Right ventricle myocardium inferior (tissue), 1 donor: Measurements from ENCODE around the gene LCN12. TPM values are rescaled to one million over a fixed set of nuclear protein-coding genes. Genes with fewer than 3 reads are reported as not detected.

Experiments
- ATAC-seq: fragments of 200-7000 bp; cut with Tn5 transposase; one replicate; pipeline ENCODE4 v1.9.1; 2020; ENCODE audit warnings: mild to moderate bottlenecking, moderate library complexity
- DNase-seq: peaks from one replicate; pipeline ENCODE4 v3.0.0; 2021; ENCODE audit errors: missing footprints
- intact Hi-C: fragments of 100-400 bp; cut with DNase I; formaldehyde crosslinking; loops from one replicate; pipeline ENCODE4 v1.11.0; 2022
- long read RNA-seq: library from polyadenylated mRNA; unstranded; transcript quantifications from one replicate; pipeline ENCODE4 v2.0.0, GENCODE V29; 2021
- total RNA-seq: library from RNA; stranded (reverse); fragmentation: NEBNext Ultra II Directional; extraction: Animal tissue kit (Norgen Biotek cat#: 25700); gene quantifications from one replicate; pipeline ENCODE4 v1.2.1, GENCODE V29; 2021
- donor health status: DM: no; HTN: yes; CAD: no; lungs with severe emphysema.

The LCN12 gene
- total RNA-seq, result 2.9 TPM
- long read RNA-seq, result 0 reads

DNA sequence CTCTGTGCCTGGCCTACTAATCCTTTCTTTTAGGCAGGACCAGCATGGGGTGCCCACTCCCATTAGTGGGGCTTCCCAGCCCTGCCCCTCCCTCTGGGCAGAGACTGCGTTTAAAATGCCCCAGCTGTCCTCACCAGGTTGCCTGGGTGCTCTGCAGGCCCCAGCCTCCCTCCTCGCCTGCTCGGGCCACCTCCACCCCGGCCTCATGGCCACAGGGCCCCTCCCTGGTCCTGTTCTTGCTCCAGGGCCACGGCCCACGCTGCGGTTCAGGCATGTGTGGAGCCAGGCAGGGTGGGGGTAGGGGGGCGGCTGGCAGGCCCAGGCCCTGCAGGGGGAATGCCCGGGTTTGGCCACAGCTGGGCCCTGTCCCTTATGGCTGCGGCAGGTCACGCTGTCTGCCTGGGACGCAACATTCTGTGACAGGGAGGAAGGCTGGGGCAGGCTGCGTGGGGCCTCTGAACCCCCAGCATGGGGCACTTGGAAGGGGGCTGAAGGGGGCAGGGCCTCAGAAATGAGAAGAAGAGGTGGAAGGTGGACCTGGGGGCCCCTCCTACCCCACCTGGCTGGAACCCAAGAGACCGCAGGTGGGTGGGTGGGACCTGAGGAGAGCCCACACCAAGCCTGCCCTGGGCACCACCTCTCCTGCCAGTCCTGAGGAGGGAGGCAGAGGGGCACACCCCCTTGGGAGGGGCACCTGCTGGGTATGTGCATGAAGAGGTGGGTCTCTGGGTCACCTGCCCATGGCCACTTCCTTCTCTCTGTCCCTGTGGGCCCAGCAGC is at the start of gene LCN12:
TSS of gene LCN12 (plus strand) at position 733 of the 780 bp plus-strand sequence. CDS start 55 bp downstream, outside the sequence.
- intact Hi-C loops, result loop anchor here (2.0 kb wide), 1 partner anchor 39 kb away; no protein-coding TSS in a partner anchor
- no peak for ATAC-seq
- peak; percentile 46 for DNase-seq

DNA sequence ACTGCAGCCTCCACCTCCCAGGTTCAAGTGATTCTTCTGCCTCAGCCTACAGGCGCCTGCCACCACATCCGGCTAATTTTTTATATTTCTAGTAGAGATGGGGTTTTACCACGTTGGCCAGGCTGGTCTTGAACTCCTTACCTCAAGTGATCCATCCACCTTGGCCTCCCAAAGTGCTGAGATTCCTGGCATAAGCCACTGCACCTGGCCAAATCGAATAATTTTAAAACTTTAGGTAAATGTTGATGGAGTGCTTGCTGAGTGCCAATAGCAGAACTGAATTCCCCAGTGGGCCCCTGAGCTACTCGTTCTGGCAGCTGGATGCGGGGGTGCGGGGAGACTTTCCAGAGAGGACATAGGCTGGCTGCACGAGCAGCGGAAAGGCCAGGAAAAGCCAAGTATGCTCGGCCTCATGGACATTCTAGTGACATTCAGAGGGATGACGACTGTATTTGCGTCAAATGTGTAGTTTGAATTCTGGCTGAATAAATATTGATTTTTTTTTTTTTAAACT is 49.0 kb upstream of the LCN12 start:
- intact Hi-C loops, result loop anchor here (5.0 kb wide), 2 partner anchors 39 to 56 kb away; partner anchors contain the start of genes FBXW5 and PHPT1
- ATAC-seq, result peak; percentile 32

DNA sequence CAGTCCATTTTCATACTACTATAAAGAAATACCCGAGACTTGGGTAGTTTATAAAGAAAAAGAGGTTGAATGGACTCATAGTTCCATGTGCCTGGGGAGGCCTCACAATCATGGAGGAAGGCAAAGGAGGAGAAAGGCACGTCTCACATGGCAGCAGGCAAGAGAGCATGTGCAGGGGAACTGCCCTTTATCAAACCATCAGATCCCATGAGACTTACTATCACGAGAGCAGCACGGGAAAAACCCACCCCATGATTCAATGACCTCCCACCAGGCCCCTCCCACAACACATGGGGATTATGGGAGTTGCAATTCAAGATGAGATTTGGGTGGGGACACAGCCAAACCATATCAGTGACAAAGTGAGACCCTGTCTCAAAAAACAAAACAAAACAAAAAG is 45.8 kb upstream of the LCN12 start:
- ATAC-seq, result no peak
- DNase-seq, result no peak
- intact Hi-C loops, result no loop called here

More for the DNA sequence above, 49.0 kb upstream of the LCN12 start:
- DNase-seq, result peak; percentile 76

DNA sequence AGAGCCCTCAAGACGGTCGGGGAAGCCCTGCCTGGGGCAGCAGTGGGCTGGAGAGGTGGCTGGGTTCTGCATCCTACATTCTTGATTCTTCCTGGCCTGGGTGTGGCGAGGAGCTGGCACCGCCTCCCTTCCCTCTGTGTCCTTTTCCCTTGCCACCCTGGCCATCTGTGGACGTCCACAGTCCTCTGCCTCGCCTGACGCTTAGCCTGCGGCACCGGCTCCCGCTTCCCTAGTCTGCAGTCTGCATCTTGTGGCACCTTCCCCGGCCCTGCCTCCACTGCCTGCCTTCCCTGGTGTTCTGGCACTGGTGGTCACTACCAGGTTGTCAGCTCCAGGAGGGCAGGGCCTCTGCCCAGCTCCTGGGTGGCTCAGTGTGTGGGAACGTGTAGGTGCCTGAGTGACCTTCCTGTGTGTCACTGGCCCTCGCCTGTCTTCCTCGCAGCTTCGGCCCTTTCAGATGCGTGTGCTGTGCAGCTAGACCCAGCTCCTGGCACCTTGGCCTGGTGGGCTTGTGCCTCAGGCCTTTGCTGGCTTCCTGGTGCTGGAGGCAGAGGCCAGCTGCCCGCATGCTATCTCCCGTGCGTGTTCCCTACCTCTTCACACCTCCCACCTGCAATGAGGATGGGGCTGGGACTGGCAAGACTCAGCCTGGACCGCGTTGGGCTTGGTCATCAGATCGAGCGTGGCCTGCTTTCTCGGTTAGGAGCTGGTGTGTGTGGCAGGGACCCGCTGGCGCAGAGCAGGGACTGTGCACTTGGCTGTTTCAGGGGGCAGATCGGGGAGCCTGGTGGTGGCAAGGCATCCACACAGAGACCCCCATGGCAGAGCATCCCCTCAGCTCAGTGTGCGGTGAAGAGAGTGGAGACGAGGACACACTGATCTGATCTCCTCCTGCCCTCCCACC is 44.8 kb upstream of the LCN12 start:
- no peak for DNase-seq
- intact Hi-C loops, result no loop called here
- ATAC-seq, result no peak

GRCh38 chr9:136910197-136910900 is 41.7 kb upstream of the LCN12 start:
- DNase-seq (no peak), ATAC-seq (no peak)
- intact Hi-C loops, result no loop called here

- no peak for ATAC-seq
- intact Hi-C loops, result no loop called here
- DNase-seq, result no peak
These were observed 41.2 kb upstream of the LCN12 start for GRCh38 chr9:136910901-136911245.

DNA sequence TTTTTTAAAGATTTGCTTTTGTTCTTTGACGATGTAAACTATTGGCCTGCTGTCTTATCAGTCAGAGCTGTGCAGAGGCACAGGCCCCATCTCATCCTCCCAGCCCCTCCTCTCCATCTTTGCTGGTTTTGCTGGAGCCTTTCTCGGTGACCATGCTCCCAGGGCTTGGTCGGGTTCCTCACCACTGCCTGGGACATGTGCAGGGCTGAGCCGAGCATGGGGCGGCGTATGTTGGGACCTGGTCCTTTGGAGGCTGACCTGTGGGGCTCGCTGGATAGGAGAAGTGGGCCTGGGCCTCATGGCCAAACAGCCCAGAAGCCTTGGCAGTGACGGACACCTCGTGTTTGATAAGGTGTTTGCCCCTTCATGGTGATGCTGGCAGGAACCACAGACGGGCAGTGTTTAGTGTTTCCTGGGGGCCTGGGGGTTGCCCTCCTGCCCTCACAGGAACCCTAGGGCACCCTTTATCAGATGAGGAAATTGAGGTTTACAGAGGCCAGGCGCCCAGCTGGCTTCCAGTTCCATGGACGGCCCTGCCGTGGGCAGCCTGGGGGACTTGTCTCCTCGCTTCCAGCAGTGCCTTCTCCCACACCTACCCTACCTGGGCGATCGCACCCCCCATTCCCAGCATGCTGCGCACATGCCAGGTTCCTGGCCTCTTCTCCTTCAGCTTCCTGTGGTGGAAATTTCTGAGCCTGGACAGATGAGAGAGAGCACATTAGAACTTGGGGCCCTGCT is 38.2 kb upstream of the LCN12 start:
- ATAC-seq, result no peak
- DNase-seq, result no peak
- intact Hi-C loops, result no loop called here

DNA sequence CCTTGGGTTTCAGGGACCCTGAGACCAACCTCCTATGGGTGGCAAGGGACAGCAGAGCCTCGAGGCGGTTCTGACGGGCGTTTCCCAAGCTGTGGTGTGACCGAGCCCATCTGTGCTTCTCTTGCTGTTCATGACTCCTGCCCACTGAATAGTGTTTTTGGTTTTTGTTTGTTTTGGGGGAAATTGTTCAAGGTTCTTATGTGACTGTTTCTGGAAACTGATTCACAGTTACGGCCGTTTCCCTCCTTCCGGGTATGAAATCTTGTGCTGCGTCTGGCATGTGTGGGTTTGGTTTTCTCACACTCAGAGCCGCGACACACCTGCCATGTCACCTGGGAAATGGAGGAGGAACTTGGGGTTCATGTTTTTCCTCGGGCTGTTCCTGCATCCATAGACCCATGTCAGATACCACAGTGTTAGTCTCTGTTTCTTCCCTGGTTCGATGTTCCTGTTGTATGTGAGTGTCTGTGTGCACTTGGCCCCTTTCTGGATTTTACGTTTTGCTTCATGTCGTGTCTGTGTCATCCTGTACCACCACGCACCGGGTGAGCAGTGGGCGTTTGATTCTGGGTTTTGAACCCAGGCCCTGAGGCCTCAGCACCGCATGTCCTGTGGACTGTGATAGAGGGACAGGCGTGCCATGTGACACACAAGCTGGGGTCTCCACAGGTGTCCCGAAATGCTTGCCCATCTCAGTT is 36.3 kb upstream of the LCN12 start:
- ATAC-seq, result no peak
- DNase-seq, result no peak
- intact Hi-C loops, result no loop called here

DNA sequence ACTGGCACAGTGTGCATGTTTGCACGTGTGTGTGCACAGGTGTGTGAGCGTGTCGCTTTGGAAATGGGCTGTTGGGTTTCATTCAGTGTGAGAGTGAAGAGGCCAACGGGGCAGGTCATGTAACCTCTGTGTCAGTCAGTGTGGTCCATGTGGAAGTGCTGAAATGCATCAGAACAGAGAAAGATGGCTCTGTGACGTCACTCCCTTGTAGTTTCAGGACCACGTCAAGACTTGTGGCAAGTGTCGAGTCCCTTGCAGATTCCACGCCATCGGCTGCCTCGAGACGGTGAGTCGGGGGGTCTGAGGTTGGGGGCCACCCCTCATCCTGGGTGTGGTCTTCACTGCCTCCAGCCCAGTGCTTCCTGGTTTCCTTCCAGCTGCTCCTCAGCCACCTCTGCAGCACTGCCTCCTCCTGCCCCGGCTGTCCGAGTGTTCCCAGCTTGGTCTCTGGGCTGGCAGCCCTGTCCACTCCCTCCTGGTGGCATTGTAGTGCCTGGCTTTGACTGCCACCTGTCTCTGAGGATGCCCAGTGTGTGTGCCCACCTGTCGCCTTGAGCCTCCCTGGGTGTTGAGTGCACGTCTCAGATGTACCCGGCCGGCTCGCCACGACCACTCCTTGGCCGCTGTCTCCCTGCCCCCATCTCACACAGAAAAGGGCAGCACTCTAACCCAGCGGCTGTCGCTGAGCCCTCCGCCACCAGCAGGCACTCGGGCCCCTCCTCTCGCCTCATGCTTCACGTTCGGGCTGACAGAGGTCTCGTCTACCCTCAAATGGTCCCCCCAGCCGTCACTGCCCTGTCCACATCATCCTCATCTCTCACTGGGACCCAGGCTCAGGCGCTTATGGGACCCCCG is 35.5 kb upstream of the LCN12 start:
- ATAC-seq (no peak), DNase-seq (no peak)
- intact Hi-C loops, result no loop called here

DNA sequence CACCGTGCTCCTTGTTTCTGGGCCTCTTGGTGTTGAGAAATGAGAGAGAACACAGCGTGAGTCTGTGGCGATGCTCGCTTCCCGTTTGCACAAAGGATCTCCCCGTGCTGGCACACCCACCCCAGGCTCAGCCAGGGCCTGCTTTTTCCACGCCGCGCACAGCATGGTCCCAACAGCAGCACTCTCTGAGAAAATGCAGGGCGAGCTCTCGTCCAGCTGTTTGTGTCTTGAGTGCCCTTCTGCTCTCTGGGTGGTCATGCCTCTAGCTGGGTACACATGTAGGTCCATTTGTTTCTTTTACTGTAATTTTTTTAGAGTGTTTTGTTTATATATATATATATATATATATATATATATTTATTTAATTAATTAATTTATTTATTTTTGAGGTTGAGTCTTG is 34.2 kb upstream of the LCN12 start:
- intact Hi-C loops, result no loop called here
- DNase-seq (no peak), ATAC-seq (no peak)

DNA sequence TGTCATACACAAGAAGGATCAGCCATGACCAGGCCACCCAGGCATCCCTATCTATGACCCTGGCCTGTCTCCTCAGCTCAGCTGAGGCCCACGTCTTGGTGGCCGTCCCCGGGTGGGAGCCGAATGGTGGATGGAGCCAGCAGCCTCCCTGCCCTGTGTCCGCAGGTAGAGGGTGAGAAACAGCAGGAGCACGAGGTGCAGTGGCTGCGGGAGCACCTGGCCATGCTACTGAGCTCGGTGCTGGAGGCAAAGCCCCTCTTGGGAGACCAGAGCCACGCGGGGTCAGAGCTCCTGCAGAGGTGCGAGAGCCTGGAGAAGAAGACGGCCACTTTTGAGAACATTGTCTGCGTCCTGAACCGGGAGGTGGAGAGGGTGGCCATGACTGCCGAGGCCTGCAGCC is 32.0 kb upstream of the LCN12 start:
- no peak for ATAC-seq
- no peak for DNase-seq
- intact Hi-C loops, result no loop called here

GRCh38 chr9:136920734-136921231 is 31.3 kb upstream of the LCN12 start:
- intact Hi-C loops, result no loop called here
- no peak for DNase-seq
- ATAC-seq, result no peak

DNA sequence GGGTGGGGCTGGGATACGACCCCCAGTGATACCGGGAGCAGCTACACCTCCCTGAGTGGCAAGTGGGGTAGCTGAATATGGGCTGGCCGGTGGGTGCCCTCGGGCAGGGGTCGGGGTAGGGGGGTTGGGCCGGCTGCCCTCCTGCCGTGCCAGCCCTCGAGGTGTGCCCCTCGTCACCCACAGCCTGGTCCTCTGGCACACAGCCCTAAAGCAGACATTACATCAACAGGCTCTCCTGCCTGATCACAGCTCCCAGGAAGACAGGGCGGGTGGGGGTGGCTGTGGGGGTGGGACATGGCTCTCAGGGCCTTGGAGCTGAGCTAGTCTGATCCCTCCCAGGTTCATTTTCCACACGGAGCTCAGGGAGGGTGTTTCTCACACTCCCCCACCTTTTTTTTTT is 30.8 kb upstream of the LCN12 start:
- no peak for ATAC-seq
- intact Hi-C loops, result no loop called here

DNA sequence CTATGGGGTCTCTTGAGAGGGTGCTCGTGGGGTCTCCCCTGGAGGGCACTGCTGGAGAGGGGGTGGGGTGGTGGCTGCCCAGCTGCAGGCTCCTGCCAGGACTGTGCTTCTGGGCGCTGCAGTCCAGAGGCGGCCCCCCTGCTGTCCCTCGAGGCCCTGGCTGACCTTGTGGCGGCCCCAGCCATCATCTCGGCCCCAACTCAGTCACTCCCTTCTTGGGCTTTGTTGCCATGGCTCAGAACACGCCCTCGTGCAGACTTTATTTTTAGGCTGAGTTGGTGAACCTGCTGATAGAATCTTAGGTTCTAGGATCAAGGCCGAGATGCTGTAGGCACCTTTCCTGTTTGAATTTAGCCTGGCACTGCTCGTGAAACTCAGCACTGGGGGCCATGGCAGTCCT is 30.4 kb upstream of the LCN12 start:
- no peak for DNase-seq
- peak; percentile 77 for ATAC-seq
- intact Hi-C loops, result no loop called here

More for the DNA sequence above, 30.8 kb upstream of the LCN12 start:
- DNase-seq, result no peak

GRCh38 chr9:136922540-136922939 is 29.5 kb upstream of the LCN12 start:
- no peak for ATAC-seq
- DNase-seq, result no peak

DNA sequence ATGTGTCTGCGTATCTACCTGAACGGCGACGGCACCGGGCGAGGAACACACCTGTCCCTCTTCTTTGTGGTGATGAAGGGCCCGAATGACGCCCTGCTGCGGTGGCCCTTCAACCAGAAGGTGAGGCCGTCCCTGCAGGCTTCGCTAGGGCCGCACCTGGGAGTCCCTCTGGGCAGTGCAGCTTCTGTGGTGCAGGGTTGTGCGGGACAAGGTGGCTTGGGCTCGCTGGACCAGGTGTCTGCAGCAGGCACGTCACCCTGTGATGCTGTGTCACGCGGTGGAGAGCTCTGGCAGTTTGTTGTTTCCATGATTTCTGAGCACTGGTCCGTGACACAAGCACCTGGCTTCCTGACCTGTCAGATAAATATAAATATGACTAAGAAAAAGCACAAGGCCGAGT is 28.2 kb upstream of the LCN12 start:
- no peak for ATAC-seq
- intact Hi-C loops, result no loop called here
- no peak for DNase-seq

More at GRCh38 chr9:136922540-136922939, 29.5 kb upstream of the LCN12 start:
- intact Hi-C loops, result no loop called here
